Activated naive CD4-positive, alpha-beta T cell treated with anti-CD3 and anti-CD28 coated beads, Interleukin-2, amount 50 U/mL, for 72 hours (primary cell): ENCODE results near the gene CHD2. TPM values are rescaled to one million over a fixed set of nuclear protein-coding genes. Genes with fewer than 3 reads are reported as not detected.
"Not testable (repeated sequence)": the region's sequence is repeated elsewhere in the genome, so short reads cannot be mapped to it uniquely, and the experiment has no call there.

Source experiments
- ATAC-seq, 2 donors: fragments of 150-1000 bp; cut with Tn5 transposase; 2 replicates each; pipeline ENCODE4 v1.10.0; 2021; ENCODE audit warnings: mild to moderate bottlenecking in 2 of 2, moderate library complexity in 2 of 2
- DNase-seq, 2 donors: peaks; one replicate each; pipeline ENCODE4 v3.0.0; 2021 to 2022; ENCODE audit warnings: low spot score in 2 of 2
- H3K27ac Mint-ChIP-seq, 2 donors: one replicate each; pipeline ENCODE4 v1.8.0; 2022; ENCODE audit warnings: mild to moderate bottlenecking in 2 of 2, mixed read lengths in 2 of 2
- H3K36me3 Mint-ChIP-seq, 2 donors: one replicate each; pipeline ENCODE4 v1.8.0; 2022; ENCODE audit warnings: mixed read lengths in 2 of 2
- H3K9me3 Mint-ChIP-seq, 2 donors: one replicate each; pipeline ENCODE4 v1.8.0; 2022; ENCODE audit warnings: mixed read lengths in 2 of 2
- total RNA-seq, 2 donors: library from RNA; stranded (reverse); gene quantifications; one replicate each; pipeline ENCODE4 v1.2.3, GENCODE V29; 2022

Gene CHD2
- total RNA-seq = 100 to 1,000 TPM; 187 to 214 TPM

DNA sequence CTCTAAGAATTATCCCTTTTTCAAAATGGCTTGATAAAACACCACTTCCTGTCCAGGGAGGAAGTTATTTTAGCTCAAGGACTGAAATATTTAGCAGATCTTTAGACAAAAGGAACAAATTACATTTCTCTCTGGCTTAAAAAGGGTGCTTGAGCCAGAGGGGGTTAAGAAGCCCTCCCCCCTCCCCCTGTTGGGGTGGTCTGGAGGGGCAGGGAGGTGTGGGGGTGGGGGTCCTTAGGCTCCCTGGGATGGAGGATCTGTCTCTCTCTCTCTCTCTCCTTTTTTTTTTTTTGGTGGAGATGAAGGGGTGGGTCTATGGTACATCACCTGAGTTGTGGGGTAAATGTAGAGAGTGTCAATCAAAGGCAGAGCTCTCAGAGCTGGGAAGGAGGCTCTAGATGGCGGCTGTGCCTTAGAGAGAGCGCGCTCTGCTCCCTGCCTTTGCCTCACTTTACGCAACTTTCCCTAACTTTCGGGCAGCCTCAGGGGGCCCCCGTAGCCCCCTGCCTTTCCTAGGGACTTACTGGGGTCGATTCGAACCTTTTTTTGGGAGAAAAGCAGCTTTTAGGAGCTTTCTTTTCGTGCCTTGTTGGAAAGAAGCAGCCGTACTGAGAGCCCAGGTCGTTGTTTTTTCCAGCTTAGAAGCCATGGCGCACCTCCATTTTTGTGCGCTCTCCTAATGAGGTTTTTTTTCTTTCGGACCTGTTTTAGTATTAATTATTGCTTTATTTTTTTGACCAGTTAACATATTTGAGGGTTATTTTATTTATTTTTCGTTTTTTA lies at the start of gene CHD2:
CHD2 (plus strand) TSS at position 377 of the 783 bp plus-strand sequence. CDS start 914 bp downstream, outside the sequence.
- peaks cover 40 to 78% of the 10 kb centered on the region in 2 donors for H3K36me3 Mint-ChIP-seq
- peak within 1 kb of the TSS; percentile 97 to 98 for H3K27ac Mint-ChIP-seq
- ATAC-seq (peak; percentile 69 to 76), DNase-seq (peak; percentile 71 to 73)
- peaks cover 7 to 12% of the 10 kb centered on the region in 2 donors for H3K9me3 Mint-ChIP-seq

DNA sequence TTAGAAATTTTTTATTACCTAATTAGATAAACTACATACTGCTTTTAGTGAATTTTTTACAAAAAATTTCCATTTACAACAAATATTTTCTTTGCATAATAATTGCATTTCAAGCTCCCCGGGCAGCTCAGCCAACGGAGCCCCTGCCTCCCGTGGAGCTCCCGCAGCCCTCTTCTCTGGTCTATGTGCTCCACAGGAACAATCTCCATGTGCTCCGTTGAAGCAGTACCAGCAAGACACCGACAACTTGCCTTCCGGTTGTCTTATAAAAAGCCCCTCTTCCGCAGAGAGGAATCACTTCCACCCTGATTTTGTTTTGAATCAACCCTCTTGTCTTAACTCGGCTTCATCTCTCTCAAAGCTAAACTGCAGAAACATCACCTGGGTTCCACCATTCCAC lies 46.9 kb upstream of the CHD2 start:
- Mint-ChIP-seq H3K9me3 (no peaks in the 10 kb centered on the region), H3K36me3 (peaks cover 0 to 6% of the 10 kb centered on the region in 2 donors), H3K27ac (peak overlapping the region in 1 of 2 donors; percentile 9)
- ATAC-seq (no peak), DNase-seq (no peak)

DNA sequence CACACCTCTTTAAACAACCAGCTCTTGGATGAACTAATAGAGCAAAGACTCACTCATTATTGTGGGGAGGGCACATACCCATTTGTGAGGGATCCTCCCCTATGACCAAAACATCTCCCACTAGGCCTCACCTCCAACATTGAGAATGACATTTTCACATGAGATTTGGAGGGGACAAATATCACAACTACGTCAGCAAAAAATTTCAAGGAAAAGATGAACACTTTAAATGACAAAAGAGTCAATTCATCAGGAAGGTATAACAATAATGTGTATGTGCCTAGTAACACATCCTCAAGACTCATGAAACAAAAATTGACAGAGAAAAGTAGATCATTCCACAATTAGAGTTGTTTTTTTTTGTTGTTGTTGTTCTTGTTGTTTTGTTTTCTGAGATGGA lies 38.4 kb upstream of the CHD2 start:
- DNase-seq (no peak), ATAC-seq (no peak)
- H3K36me3 Mint-ChIP-seq = peaks cover 6 to 7% of the 10 kb centered on the region in 2 donors
- H3K27ac Mint-ChIP-seq = no peak overlapping the region
- peaks cover 6 to 7% of the 10 kb centered on the region in 2 donors for H3K9me3 Mint-ChIP-seq

DNA sequence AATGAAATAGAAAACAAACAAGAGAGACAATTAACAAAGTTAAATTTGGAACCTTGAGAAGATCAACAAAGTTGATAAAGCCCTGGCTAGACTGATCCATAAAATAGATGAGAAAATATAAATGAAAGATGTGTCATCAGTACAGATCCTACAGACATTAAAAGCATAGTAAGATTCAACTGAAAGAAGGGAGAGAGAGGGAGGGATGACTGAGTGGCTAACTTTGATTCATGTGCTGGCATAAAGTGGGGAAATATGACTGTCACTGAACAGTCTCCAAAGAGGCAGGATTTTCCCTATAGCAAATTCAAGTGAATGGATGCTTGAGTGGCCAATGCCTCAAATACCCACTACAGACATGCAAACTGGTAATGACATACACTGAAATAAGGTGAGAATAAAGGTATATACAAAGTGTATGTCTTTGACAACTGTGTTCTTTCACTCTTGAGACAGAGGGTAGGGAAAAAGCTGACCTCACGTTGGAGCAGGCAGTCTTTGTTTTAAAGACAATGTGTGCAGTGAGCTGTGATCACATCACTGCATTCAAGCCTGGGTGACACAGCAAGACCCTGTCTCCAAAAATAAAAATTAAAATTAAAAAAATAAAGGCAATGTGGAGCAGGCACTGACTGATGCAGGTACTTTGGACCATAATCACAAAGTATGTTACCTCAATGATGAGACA lies 35.9 kb upstream of the CHD2 start:
- ATAC-seq (no peak), DNase-seq (no peak)
- H3K9me3 Mint-ChIP-seq = peaks cover 6 to 7% of the 10 kb centered on the region in 2 donors
- H3K36me3 Mint-ChIP-seq = peaks cover 6 to 7% of the 10 kb centered on the region in 2 donors
- no peak overlapping the region for H3K27ac Mint-ChIP-seq

DNA sequence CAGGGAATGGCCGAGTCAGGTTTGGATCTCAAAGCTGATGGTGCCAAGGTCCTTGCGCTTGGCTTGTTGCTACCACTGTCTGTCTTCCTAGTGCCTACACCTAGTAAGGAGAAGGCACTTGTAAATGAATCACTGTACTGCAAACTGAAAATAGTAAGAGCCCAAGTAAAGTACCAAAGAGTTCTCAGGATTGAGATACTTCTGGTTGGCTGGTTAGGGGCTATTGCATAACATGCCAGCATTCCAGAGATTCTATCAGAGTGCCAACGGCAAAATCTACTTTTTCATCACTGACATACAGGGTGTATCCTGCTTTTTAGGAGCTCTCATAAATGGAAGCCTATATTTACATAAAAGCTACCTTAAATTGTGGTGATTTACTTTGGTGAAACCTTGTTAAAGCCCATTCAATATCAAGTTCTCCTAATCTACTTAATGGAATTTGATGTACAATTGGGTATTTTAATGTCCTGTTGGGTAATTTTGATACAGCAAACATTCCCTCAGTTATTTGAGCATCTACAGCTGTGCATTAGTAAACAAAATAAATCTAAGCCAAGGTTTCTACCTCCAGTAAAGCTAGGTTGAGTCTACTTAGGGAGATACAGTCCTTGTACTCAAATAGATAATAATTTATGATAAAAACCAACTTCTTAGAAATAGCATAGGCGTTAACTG lies 30.7 kb upstream of the CHD2 start:
- ATAC-seq (no peak), DNase-seq (no peak)
- peaks cover under 1% of the 10 kb centered on the region in 2 donors for H3K36me3 Mint-ChIP-seq
- H3K9me3 Mint-ChIP-seq = peaks cover 0 to under 1% of the 10 kb centered on the region in 2 donors
- no peak overlapping the region for H3K27ac Mint-ChIP-seq

DNA sequence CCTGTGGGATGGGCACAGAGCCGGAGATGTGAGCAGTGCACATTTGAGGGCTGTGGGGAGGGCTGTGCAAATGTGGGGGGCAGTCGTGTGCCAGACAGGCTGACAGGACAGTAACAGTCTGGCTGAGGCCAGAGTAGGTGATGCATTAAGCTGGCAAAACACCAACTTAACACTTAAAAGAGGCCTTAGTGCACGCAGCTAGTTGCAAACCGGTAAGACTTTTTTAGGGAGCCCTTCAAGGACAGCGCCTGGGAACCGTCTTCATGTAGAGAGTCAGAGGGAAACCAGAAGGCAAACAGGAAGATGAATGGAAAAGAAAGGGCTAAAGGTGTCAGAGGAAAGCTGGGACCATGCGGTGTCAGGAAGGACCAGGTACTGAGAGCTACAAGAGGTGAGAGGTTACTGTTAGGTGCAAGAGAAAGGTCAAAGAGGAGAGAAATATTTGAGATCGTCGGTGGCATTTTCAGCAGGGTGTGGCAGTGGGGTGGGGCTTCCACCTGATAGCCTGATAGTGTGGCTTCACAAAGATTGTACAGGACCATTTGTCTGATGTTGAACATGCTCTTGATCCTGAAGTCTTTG lies 30.0 kb upstream of the CHD2 start:
- no peaks in the 10 kb centered on the region for H3K36me3 Mint-ChIP-seq
- DNase-seq (no peak), ATAC-seq (no peak)
- no peaks in the 10 kb centered on the region for H3K9me3 Mint-ChIP-seq
- H3K27ac Mint-ChIP-seq = no peak overlapping the region

DNA sequence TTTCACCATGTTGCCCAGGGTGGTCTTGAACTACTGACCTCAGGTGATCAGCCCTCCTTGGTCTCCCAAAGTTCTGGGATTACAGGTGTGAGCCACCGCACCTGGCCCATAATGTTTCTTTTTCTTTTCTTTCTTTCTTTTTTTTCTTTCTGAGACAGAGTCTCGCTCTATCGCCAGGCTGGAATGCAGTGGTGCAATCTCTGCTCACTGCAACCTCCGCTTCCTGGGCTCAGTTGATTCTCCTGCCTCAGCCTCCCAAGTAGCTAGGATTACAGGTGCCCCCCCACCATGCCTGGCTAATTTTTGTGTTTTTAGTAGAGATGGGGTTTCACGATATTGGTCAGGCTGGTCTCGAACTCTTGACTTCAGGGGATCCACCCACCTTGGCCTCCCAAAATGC lies 27.2 kb upstream of the CHD2 start:
- not testable (repeated sequence) for H3K9me3 Mint-ChIP-seq, DNase-seq, H3K27ac Mint-ChIP-seq, H3K36me3 Mint-ChIP-seq, ATAC-seq

DNA sequence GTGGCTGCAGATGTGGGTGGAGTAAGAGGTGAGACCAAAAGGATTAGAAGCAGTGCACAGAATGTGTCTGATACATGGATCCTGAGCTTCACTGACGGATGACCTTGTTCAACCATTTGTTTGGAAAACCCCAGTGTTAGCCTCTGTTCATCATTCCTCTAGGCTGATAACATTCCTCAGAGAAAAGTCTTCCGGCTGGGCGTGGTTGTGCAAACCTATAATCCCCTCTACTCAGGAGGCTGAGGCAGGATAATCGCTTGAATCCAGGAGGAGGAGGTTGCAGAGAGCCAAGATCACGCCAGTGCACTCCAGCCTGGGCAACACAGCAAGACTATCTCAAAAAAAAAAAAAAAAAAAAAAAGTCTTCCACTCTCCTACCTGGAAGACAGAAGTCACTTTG lies 23.1 kb upstream of the CHD2 start:
- ATAC-seq (no peak), DNase-seq (no peak)
- no peaks in the 10 kb centered on the region for H3K9me3 Mint-ChIP-seq
- peaks cover 0 to 7% of the 10 kb centered on the region in 2 donors for H3K36me3 Mint-ChIP-seq
- H3K27ac Mint-ChIP-seq = no peak overlapping the region

DNA sequence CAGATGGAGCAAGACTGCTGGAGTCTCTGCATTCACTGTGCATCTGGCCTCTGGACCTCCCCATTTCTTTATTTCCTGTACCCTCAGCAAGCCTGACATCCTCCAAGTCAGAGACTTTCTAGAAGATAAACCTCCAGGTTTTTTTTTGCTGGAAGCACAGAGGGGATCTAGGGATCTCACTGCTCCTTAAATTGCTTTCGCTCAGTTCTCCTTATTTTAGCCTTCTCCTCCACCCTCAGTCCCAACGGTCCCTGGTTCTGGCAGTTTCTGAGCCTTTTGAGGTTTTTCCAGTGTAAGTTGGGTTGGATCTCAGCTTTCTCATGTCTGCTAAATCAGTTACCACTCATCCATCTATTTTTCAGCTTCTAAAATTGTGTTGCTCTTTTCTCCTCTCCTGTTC lies 22.7 kb upstream of the CHD2 start:
- ATAC-seq = no peak
- Mint-ChIP-seq H3K9me3 (no peaks in the 10 kb centered on the region), H3K27ac (no peak overlapping the region)

DNA sequence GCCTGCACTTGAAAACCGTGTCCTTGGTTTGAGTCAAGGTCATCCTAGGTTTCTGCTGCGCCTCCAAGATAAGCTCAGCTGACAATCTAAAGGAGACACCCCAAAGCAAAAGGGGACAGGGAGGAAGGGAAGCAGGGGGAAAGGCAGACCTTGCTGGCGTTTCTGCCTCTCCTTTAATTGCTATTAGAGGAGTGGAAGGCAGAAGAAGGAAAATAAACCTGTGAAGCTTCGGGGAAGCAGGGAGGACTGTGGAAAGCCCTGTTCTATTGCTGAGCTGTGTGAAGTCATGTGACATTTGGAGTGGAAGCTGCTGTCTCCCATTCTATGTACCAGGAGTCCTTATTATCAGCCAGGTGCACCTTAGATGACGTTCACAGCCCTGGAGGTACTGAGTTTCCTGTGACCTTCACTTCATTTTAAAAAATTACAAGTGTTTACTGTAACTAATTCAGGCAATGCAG lies 21.5 kb upstream of the CHD2 start:
- ATAC-seq = no peak
- DNase-seq = no peak
- Mint-ChIP-seq H3K27ac (peak overlapping the region in 1 of 2 donors; percentile 0), H3K36me3 (peaks cover 4 to 12% of the 10 kb centered on the region in 2 donors), H3K9me3 (no peaks in the 10 kb centered on the region)

More for the DNA sequence above, 22.7 kb upstream of the CHD2 start:
- DNase-seq = no peak
- H3K36me3 Mint-ChIP-seq = peaks cover 0 to 9% of the 10 kb centered on the region in 2 donors

DNA sequence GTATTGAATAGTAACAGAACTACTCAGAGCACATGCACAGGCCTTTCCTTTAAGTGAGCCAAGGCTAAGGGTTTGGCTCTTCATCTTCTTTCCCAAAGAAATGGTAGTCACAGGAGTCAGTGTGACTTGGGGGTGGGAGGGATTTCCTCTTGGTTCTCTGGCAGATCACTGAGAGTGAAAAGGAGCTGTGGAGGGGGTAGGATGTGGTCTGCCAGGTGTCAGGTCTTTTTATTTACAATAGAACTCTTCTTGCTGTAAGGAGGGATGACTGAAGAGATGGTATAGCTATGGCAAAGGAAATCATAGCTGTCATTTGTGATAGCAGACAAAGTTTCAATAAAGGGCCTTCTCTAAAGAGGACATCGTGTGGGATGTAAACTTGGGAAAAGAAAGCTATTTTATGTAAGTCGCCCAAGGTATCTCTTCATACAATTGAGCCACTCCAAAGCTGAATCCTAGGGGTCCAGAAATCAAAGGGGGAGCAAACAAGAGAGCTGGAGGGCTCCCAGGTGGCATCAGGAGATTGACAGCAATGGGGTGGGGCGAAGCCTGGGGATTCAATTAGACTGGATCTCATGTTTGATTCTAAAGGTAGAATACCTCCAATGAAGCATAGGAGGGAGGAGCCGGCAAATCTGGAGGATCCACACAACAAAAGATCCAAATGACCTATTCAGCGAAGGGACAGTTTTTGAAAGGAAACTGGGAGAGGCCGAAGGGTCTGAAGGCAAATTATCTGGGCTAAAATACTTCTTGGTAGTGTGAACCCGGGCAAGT lies 20.0 kb upstream of the CHD2 start:
- DNase-seq = no peak
- no peaks in the 10 kb centered on the region for H3K9me3 Mint-ChIP-seq
- H3K27ac Mint-ChIP-seq = peak overlapping the region; percentile 81 to 96
- no peak for ATAC-seq
- peaks cover 19 to 28% of the 10 kb centered on the region in 2 donors for H3K36me3 Mint-ChIP-seq

DNA sequence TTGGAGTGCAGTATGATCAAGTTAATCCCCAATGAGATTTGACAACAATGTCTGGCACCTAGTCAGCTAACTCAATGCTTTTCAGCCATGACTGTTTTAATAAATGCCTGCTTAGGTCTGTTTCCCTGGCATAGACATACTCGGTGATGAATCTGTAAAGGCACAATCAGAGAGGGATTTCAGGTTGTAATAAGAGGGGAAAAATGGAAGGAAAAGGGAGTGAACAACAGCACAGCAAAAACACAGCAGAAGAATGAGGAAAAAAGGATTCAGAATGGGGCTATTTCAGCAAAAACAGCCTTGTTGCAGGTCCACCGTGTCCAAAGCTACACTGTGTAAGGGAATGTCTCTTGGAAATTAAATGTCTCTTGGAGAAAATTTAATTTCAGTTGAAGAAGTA lies 19.3 kb upstream of the CHD2 start:
- peak overlapping the region; percentile 81 to 96 for H3K27ac Mint-ChIP-seq
- H3K9me3 Mint-ChIP-seq = no peaks in the 10 kb centered on the region
- H3K36me3 Mint-ChIP-seq = peaks cover 25 to 28% of the 10 kb centered on the region in 2 donors
- DNase-seq (no peak), ATAC-seq (no peak)

DNA sequence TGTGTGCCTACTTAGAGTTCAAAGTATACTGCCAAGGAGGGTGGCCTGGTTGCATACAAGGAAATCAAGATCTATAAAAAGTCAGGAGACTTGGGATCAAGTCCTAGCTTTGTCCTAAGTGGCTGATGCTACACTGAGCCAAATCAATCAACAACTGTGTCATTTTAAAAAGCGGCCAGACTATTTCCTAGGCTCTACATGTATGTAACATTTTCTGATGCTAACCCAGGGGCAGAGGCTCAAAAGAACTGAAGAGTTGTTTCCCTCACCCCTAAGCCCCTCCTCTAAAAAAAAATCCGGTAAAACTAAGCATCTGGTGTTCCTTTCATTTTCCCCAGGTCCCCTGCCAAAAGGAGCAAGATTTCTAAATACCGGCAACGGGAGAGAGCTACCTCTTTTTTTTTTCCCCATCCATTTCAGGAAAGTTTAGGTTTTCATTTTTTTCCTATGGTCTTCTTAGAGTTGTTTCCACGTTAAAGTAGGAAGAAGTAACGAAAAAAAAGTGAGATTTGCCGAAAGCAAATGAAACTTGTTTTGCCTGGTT lies 18.8 kb upstream of the CHD2 start:
- Mint-ChIP-seq H3K27ac (peak overlapping the region; percentile 78 to 96), H3K36me3 (peaks cover 30 to 32% of the 10 kb centered on the region in 2 donors), H3K9me3 (no peaks in the 10 kb centered on the region)
- DNase-seq (no peak), ATAC-seq (no peak)

DNA sequence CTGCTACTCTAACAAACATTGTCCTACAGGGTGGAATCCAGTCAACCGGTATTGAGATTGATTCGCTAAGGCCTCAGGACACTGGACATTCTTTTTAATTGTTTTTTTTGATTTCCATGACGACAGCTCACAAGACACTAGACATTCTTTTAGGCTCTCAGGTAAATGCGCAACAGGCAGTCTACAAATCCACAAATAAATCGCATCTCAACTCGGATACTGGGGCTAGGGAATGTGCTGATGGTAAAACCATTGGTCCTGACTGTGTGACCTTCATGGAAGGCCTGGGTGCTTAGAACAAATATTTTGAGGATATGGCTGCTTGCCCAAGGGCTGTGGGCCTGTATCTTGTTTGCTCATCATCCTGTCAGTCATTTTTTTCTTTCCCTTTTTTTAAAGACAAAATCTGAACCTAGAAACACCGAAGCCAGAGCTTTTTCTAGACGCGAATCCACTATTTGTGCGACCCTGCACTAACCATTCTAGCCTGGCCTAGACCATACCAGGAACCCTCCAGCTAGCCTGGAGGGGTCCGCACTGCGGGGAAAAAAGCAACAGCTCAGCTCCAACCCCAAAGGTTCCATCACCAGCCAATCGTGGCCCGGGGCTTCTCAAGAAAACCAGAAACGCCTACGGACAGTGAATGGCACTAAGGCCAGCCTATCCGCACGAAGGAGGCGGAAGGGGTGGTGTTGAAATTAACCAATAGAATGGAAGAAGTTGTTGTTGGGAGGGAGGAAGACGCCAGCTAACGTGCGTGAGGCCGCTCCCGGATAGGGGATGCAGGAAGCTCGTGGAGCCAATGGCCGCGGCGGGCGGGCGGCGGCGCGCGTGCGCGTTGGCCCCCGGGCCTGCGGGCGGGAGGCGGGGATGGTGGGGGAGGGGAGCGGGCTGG lies 18.1 kb upstream of the CHD2 start:
- ATAC-seq (peak; percentile 95 to 96), DNase-seq (peak; percentile 97 to 99)
- Mint-ChIP-seq H3K9me3 (no peaks in the 10 kb centered on the region), H3K27ac (peak overlapping the region; percentile 78 to 96), H3K36me3 (peaks cover 38 to 39% of the 10 kb centered on the region in 2 donors)

DNA sequence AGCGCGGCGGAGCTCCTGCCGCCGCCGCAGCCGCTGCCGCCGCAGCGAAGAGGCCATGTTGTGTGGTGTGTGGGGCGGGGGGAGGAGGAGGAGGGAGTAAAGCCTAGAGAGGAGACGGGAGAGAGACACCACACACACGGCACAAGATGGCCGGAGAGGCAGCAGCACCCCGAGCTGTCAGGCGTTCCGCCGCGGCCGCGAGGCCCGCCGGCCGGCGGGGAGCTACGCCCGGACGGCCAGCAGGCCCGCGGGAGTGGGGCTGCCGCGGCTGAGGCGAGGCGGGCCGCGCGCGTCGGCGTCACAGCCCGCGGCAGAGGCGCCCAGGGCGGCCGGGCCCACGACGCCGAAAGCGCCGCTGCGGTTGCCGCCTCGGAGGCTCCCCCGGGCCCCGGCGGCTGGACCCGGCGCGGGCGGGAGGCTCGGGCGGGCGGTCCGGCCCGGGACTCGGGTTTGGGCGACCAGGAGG lies 17.4 kb upstream of the CHD2 start:
- DNase-seq (no peak), ATAC-seq (peak; percentile 80 to 86)
- Mint-ChIP-seq H3K36me3 (peaks cover 44 to 45% of the 10 kb centered on the region in 2 donors), H3K9me3 (no peaks in the 10 kb centered on the region), H3K27ac (peak overlapping the region; percentile 81 to 96)
